Measurements from ENCODE around the gene RBM44.
"Not testable (repeated sequence)": the region's sequence is repeated elsewhere in the genome, so short reads cannot be mapped to it uniquely, and the experiment has no call there.

Gene RBM44

DNA sequence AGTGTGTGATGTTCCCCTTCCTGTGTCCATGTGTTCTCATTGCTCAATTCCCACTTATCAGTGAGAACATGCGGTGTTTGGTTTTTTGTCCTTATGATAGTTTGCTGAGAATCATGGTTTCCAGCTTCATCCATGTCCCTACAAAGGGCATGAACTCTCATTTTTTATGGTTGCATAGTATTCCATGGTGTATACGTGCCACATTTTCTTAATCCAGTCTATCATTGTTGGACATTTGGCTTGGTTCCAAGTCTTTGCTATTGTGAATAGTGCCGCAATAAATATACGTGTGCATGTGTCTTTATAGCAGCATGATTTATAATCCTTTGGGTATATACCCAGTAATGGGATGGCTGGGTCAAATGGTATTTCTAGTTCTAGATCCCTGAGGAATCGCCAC is 14.9 kb upstream of the RBM44 start:
- DNase-seq = not testable (repeated sequence)

DNA sequence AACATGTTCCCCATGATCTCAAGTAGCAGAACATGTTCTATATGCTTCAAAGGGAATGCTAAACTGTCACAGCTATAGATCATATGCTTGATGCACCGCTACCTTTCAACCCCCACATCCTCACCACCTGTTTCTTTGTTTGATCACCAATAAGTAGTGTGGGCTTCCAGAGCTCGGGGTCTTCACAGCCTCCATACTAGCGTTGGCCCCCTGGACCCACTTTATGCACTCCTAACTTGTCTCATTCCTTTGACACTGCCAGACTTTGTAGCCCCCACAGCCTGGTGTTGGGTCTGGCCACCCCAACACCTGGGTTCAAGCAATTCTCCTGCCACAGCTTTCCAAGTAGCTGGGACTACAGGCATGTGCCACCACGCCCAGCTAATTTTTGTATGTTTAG is 11.6 kb upstream of the RBM44 start:
- DNase-seq = no peak

DNA sequence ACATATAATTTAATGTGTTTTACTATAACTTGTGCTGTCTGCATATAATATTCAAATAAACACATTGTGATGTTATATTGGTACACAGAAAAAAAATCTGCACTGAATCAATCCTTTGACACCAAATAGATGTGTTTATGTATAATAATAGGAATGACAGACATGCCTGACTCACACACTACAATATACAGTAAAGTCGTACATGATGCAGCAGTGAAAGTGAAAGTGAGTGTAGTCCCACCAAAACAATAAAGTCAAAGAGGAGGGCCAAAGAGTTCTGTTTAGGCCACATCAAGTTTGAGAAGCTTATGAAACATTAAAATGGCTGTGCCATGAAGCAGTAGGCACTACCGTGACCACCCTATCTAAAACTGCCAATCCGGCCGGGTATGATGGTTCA is 8.2 kb upstream of the RBM44 start:
- DNase-seq = no peak

DNA sequence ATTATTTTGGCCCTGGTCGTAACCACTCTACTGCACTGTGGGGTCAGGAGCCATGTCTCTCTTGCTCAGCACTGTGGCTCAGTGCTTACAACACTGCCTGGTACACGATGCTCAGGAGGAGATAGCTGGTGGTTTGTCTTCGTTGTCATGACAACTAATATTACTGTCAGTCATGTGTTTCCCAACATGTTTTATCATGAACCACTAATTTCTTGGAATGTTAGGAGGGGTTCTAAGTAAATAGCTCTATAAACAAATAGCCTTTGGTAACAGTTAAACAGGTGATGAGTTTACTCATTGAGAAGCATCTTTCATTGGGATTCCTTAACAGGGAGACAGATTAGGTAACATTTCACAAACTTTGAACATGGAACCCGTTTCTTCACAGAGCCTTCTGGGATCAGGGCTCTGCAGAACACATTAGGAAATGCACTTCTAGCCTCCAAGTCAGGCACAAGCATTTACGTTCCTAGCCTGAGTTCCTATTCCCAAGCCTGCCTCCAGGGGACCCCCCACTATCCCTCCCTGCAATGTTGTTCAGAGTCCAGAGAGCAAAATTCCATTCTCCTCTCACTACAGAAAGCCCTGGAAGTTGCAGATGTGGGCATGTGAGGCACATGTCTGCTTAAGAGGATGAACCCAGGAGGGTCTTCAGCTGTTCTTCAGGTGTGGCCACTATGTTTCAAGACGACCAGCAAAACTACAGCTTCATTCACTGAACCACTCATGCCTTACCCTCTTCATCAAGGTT is 6.4 kb upstream of the RBM44 start:
- no peak for DNase-seq

DNA sequence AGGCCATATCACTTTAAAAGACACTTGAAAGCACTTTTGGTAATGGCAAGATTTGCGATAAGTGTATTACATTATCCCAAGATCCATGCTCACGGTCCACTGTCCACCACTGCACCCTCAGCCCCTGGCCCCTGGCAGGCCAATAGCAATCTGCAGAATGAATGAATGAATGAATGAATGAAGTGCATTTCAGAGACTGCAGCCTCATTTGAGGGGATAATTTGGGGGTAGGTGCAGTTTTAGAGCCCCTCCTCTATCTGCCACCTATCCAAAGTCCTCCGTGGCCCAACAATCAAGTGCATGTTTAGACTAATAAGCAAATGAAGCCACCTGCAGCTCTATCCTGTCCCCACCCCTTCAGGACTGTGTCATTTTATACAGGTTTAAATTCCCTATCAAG is 1.3 kb upstream of the RBM44 start:
- DNase-seq = no peak

DNA sequence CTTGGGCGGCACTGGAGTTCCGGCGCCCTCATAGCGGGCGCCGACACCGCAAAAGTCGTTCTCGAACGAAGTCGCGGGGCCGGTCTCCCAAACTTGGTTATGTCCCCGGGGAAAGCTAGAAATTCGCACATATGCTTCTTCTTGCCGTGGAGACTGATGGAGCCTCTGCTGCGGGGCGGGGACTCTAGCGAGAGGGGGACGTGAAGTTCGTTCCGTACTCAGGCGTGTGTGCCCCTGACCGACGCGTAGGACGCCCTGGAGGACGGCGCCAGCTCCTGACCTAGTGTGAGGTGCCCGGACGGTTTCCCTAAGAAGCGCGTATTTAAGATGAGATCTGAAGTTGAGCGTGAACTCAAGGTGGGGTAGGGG is 465 bp downstream of the RBM44 start:
- no peak for DNase-seq

DNA sequence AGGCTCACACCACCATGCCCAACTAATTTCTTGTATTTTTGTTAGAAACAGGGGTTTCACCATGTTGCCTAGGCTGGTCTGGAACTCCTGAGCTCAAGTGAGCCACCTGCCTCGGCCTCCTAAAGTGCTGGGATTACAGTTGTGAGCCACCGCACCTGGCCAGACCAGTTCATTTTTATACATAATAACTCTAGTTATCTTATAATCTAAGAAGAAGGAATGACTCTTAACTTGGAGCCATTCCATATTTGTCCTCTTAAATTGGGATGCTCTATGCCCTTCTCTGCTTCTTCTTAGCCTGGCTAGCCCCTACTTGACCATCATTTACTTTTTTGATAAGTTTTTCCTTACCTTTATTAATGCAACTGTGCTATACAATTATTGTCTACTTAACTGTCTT is 2.9 kb downstream of the RBM44 start:
- no peak for DNase-seq

DNA sequence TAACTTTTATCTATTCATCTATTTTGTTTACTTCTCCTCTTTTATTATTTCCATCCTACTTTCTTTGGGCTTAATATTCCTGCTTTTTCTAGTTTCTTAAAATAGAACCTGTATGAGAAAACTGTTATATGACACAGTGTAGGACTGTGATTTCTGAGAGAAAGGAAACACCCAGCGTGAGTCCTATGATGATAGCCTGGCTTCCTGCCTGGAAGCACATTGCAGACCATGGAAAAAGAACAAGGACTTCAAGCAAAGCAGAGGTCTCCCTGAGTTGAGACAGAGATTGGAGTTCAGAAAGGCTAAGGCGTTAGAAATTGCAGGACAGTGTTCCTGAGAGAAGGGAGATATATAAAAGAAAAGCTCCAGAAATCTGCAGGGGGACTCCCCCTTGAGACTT is 7.8 kb downstream of the RBM44 start:
- no peak for DNase-seq

DNA sequence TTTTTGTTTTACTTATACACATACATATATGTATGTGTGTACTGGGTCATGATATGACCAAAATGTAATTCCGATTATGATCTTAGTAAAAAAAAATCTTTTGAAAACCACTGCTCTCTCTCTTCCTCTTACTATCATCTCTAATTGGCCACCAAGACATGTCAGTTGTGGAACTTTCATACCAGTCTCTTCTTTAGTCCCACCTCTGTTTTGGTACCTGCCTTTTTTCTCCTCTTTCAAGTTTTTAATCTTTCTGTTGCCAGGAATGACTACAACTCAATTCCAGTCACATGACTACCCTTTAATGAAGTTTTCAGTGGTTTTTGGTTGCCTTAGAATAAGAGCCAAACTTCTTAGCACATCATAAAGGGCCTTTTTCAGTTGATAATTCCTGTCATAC is 17.1 kb downstream of the RBM44 start:
- no peak for DNase-seq

DNA sequence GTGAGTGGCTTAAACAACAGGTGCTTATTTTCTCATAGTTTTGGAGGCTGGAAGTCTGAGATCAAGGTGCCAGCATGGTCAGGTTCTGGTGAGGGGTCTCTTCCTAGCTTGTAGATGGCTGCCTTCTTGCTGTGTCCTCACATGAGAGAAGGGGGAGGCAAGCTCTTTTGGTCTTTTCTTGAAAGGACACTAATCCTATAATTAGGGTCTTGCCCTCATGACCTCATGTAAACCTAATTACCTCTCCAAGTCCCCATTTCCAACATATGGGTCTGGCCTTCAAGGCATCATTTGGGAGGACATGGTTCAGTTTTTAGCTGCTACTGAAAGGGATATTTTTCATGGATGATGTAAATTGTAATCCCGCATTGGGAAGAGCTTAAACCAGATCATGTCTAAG is 18.0 kb downstream of the RBM44 start:
- no peak for DNase-seq

DNA sequence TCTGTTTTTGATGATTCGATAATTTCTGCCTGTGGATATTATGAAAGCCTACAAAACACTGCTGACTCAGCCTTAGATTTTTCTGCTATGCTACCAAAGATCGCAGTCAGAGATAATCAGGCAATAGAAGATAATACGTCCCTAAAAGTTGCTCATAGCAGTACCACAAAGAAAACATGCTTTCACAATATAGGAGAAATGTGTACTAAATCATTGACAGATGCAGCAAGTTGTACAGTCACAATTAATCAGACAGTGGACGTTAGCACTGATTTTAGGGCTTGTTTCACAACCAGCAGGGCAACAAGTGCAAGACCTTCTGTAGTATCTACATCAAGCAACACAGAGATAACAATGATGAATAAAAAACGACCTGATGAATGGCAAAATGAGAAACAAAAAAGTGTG is 19.5 kb downstream of the RBM44 start:
- DNase-seq = no peak

DNA sequence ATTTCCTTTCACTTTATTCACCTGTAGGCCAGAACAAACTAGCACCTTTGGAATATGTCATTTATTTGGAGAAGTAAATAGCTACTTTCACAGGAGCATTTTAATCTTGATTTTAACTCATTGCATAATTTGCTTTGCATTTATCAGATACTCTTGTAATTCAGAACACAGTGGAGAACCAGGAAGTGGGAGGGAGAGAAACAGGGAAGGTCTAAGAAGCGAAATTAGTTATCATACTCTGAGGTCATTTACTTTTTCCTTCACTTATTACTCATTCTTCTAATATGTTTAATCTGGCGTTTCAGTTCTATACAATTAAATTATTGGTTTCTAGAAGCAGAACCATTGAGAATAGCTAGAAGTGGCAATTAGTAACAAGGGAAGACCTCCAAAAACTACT is 20.7 kb downstream of the RBM44 start:
- DNase-seq = no peak

DNA sequence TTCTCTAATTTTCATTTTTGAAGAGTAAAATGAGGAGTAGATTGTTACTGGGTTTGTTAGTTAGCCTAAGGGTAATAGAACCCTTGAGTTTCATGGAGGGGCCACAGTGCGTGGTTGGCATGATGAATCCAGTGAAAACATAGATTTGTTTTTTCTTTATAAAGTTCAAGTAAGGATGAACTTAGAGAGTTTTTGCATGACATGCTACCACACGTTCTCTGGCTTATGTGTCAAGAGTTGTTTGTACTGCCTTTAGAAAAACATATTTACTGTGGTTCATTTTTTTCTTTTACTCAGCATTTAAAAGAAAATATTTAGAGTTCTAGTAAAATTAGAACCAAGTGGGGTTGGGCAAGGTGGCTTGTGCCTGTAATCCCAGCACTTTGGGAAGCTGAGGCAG is 21.8 kb downstream of the RBM44 start:
- DNase-seq = no peak

DNA sequence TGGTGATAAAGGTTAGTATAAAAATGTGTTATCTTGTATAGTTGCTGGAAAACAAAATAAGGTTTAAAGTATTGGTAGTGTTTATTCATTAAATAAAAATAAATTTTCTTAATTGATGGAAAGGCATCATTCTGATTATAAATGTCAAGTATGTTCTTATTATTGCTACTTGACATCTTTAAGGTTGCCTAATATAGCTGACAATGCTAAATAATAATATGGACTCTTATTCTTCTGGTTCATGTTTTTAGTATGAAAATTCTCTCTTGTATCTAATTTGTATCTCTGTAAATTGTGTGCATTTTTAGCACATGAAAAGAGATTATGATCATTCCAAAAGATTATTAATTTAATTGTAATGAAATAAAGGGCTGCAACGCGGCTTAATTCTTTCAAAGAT is 25.0 kb downstream of the RBM44 start:
- no peak for DNase-seq

DNA sequence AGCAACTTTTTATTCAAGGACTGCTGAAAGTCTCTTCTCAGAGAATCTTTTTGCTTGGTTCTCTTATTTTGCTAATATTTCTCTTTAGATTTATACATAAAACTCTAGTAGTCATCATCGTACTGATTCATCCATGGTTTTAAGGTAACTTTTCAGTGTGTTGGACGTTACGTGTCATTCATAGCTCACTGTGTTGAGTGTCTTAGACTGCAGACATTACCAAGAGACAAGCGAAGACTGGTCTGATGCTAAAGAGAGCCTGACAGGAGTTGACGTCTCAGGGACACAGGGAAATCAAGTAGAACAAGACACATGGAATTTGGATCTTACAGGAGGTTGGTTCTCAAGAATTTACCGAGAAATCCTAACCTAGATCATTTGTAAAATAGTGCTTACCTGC is 25.5 kb downstream of the RBM44 start:
- DNase-seq = no peak

DNA sequence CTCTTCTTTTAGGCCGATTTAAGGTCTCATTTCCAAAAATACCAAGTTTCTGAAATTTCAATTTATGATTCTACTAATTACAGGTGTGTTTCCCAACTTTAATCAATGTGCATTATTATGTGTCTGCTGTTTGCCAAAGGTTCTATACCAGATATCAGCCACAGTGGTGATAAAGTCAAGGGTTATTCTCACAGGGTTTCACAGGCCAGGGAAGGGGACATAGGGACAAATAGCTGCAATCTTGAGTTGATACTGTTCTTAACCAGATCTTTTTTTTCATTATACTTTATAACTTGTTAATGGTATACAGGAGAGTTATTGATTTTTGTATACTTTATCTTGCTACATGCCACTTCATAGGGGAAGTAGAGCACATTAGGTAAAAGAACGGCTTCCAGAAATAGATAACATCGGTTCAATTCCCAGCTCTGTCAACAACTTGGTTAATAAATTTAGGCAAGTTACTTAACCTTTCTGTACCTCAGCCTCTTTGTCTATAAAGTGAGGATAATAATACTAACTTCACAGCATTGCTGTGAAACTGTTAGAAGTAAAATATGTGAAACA is 28.9 kb downstream of the RBM44 start:
- DNase-seq = no peak

DNA sequence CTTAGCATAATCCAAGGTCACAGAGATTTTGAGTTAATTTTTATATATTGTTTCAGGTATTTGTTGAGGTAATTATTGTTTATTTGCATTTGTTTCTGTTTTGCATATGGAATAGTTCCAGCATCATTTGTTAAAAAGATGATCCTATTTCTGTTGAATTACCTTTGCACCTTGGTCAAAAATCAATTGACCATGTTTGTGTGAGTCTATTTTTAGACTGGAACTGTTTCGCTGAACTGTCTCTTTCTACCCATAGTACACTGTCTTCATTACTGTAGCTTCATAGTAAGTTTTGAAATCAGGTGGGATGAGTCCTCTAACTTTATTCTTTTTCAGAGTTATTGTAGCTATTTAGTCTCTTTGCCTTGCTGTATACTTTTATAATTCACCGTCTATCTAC is 31.9 kb downstream of the RBM44 start:
- no peak for DNase-seq

DNA sequence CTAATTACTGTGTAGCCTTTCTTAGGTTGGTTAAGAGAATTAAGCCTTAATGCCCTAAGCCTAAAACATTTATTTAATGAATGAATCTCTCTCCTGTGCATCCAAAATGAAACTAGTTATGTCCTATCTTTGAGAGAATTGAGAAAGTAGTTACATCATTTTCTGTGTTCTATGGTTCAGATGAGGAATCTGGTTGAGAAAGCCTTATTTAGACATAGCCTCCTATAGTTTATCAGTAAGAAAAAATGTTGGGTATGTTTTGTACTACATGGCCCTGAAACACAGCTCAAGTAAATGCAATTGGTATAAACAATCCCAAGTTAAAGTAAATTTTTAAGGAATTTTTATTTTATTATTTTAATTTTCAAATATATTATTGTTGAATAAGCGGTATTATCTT is 35.0 kb downstream of the RBM44 start:
- DNase-seq = no peak

DNA sequence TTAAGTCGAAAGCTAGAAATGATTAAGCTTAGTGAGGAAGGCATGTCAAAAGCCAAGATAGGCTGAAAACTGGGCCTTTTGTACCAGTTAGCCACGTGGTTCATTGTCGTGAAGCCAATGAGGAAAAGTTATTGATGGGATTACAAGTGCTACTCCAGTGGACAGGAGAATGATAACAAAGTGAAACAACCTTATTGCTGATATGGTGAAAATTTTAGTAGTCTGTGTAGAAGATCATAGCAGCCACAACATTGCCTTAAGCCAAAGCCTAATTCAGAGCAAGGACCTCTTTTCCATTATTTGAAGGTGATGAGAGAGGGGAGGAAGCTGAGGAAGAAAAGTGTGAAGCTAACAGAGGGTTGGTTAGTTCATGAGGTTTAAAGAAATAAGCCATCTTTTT is 36.8 kb downstream of the RBM44 start:
- no peak for DNase-seq

DNA sequence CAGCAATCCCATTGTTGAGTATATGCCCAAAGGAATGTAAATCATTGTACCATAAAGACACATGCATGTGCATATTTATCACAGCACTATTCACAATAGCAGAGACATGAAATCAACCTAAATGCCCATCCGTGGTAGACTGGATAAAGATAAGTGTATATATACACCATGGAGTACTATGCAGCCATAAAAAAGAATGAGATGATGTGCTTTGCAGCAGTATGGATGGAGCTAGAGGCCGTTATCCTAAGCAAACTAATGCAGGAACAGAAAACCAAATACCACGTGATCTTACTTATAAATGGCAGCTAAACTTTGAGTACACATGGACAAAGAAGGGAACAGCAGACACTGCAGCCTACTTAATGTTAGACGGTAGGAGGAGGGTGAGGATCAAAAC is 42.5 kb downstream of the RBM44 start:
- no peak for DNase-seq

DNA sequence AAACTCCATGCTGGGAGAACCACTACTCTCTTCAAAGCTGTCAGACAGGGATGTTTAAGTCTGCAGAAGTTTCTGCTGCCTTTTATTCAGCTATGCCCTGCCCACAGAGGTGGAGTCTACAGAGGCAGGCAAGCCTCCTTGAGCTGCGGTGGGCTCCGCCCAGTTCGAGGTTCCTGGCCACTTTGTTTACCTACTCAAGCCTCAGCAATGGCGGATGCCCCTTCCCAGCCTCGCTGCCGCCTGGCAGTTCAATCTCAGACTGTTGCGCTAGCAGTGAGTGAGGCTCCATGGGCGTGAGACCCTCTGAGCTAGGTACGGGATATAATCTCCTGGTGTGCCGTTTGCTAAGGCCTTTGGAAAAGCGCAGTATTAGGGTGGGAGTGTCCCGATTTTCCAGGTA is 50.4 kb downstream of the RBM44 start:
- not testable (repeated sequence) for DNase-seq

DNA sequence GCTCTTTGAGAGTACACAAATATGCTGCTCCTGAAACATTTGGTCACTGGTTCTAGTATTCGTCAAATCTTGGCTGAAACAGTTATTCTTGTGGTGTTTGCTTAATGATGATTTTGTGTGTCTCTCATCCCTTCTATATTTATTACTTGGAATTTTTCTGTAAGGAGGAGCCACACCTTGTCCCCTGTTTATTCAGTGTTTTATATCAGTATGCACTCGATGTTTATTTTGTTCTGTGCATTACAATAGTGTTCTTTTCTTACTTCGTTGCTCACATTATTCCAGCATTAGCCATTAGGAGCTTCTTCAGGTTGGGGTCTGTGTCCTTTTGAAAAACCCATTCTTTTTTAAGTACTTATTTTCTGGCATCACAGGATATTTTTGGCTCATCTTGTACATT is 55.7 kb downstream of the RBM44 start:
- DNase-seq = no peak

DNA sequence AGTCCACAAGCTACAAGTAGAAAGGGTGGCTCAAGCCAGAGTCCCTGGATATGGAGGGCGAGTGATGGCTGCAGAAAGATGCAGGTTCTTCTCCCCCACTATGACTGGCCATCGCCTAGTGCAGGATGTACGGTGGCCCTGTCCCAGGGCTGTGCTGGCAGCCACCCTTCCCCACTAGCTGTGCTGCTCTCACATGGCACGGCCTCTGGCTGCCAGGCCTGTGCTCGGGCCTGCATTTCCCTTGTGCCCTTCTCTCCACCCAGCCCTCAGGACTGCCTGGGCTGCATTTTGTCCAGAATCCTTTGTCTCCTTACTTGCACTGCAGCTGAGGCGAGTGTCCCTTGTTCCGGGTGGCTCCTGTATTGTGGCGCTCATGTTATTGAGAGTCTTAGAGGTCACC is 59.2 kb downstream of the RBM44 start:
- no peak for DNase-seq

DNA sequence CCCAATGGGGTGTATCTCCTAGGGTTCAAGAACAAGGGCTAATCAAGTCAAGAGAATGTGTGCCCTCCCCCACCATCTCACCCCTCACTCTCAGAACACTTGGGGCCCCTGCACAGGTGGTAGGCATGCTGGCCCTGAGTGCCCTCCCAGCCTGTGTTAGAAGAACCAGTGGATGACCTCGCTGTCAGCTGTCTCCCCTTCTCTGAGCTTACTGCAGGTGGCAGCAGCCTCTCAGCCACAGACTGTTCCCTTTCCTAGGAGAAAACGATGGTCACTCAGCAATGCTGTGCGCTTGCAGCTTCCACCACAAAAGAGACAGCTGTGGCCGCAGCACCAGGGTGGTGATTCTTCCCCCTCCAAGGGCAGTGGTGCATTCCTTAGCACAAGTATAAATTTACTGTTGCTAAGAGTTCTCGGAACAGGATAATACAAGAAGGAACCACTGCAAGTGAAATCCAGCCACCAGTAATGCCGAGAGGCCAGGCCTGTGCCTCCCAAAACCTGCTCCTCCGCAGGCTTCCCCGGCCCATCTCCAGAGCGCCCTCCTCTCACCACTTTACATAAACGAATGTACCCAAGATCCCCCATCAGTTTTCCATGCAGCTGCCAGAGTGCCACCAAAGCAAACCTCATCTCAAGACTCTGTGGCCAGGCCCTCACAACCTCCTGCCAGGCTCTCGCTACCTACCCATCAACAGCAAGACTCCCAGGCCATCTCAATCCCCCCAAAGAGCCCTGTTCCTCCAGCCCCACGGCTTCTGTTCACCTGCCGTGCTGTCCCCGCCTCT is 59.9 kb downstream of the RBM44 start:
- peak; percentile 35 for DNase-seq

DNA sequence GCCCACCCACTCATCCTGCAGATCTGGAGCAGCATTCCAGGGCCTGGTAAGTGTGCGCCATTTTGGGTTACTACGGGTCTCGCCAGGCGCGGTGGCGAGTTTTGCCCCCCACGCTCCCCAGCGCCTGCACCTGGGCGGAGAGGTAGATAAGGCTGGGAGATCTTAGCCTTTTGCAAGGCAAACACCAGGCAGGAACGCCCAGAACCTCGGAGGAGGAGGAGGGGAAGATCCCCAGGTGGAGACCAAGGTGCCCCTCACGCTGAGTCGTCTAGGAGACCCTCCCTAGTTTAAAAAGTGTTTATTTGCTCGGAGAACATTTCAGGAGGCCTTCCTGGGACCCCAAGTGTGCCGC is 60.5 kb downstream of the RBM44 start:
- no peak for DNase-seq

Data from DMS 273 treated with DMSO at 0.1 percent for 48 hours (cell line).